ENCODE data around the gene S100A8. TPM values are rescaled to one million over a fixed set of nuclear protein-coding genes. Genes with fewer than 3 reads are reported as not detected.
"Not testable (repeated sequence)": the region's sequence is repeated elsewhere in the genome, so short reads cannot be mapped to it uniquely, and the experiment has no call there.

S100A8 gene
- total RNA-seq, 2 donors from 2014 or later: 1.5 to 5.6 TPM

GRCh38 chr1:153417136-153417888 is 26.4 kb upstream of the S100A8 start:
- TF ChIP-seq POLR2A (IDR thresholded peaks at IDR 0.05): no peak
- TF ChIP-seq CTCF (IDR thresholded peaks at IDR 0.05): no peak
- no peak for TF ChIP-seq POLR2AphosphoS5 (IDR thresholded peaks at IDR 0.05)
- intact Hi-C loops (cut with DNase I): no loop called here
- 86% methylated on average over 12 of the region's 12 CpGs for WGBS
- H3K9me3 ChIP-seq: no peaks in the 10 kb centered on the region
- DNase-seq (ENCODE audit: low spot score): no peak
- H3K4me3 ChIP-seq: no peak overlapping the region
- H3K4me1 ChIP-seq (replicated peaks): no peaks in the 10 kb centered on the region
- H3K36me3 ChIP-seq: no peaks in the 10 kb centered on the region
- H3K27me3 ChIP-seq (replicated peaks; ENCODE audit: insufficient read depth): no peaks in the 10 kb centered on the region
- no peak overlapping the region for H3K27ac ChIP-seq

- WGBS: 65% methylated on average over 6 of the region's 6 CpGs
- DNase-seq (ENCODE audit: low spot score): no peak
Measured at GRCh38 chr1:153415850-153416570, 25.1 kb upstream of the S100A8 start, which contains the start of gene S100A7A. S100A7A (plus strand) TSS chr1:153416520; CDS start chr1:153418083, 1,563 bp downstream.

GRCh38 chr1:153413961-153414360 is 23.1 kb upstream of the S100A8 start:
- H3K27me3 ChIP-seq (replicated peaks; ENCODE audit: insufficient read depth); H3K36me3 ChIP-seq; intact Hi-C loops (cut with DNase I); H3K4me1 ChIP-seq (replicated peaks); H3K27ac ChIP-seq; H3K4me3 ChIP-seq; DNase-seq (ENCODE audit: low spot score); H3K9me3 ChIP-seq: not testable (repeated sequence)

More at GRCh38 chr1:153415850-153416570, 25.1 kb upstream of the S100A8 start, which contains the start of gene S100A7A:
- Histone ChIP-seq H3K27ac (no peak within 1 kb of the TSS), H3K4me3 (no peak within 1 kb of the TSS), H3K27me3 (replicated peaks; ENCODE audit: insufficient read depth) (no peaks in the 10 kb centered on the region), H3K36me3 (no peaks in the 10 kb centered on the region), H3K4me1 (replicated peaks) (no peaks in the 10 kb centered on the region), H3K9me3 (no peaks in the 10 kb centered on the region)
- intact Hi-C loops (cut with DNase I): no loop called here
- TF ChIP-seq POLR2A (IDR thresholded peaks at IDR 0.05) (no peak), CTCF (IDR thresholded peaks at IDR 0.05) (no peak), POLR2AphosphoS5 (IDR thresholded peaks at IDR 0.05) (no peak)

- WGBS: 55% methylated on average over 11 of the region's 11 CpGs
- intact Hi-C loops (cut with DNase I); H3K4me1 ChIP-seq (replicated peaks); DNase-seq (ENCODE audit: low spot score); H3K27me3 ChIP-seq (replicated peaks; ENCODE audit: insufficient read depth); H3K4me3 ChIP-seq; H3K9me3 ChIP-seq; H3K27ac ChIP-seq; H3K36me3 ChIP-seq: not testable (repeated sequence)
Measured at GRCh38 chr1:153407274-153407673, 16.4 kb upstream of the S100A8 start.

DNA sequence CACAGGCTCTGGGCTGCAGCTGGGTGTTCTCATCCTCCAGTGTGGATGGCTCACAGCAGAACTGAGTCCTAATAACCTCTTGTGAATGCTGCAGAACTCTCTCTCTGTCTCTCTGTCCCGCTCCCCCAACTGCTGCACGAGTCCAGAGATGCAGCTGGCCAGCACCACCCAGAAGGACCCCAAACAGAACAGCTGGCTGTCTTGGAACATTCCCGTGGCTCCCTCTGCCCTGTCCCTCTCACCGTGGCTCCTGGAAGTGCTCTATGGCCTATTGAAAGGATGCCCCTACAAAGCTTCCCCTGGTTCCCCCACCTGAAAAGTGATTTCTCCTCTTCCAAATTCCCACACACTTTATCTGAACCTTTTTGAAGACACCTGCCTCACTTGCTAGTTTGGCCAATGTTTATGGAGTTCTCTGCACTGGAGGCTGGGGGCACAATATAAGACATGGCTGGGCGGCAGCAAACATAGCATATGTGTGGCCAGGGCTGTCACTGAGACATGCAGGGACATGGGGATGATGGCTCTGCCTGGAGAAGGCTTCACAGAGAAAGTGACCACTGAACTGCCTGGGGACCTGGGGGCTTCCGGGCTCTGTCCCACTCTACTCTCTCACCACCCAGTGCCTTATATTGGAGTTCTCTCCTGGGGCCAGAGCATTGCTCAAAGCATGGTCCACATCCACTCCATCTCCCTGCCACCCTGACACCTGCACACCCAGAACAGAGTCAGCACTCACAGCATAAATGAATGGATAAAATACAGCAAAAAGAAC is 15.1 kb upstream of the S100A8 start:
- DNase-seq (ENCODE audit: low spot score); intact Hi-C loops (cut with DNase I); H3K27ac ChIP-seq; H3K9me3 ChIP-seq; H3K27me3 ChIP-seq (replicated peaks; ENCODE audit: insufficient read depth); H3K4me3 ChIP-seq; H3K36me3 ChIP-seq; H3K4me1 ChIP-seq (replicated peaks): not testable (repeated sequence)
- 82% methylated on average over 6 of the region's 6 CpGs for WGBS

- peak in 3 of 4 experiments; percentile 20 to 48 (median 30) for TF ChIP-seq CTCF (IDR thresholded peaks at IDR 0.05)
- no peak for TF ChIP-seq POLR2AphosphoS5 (IDR thresholded peaks at IDR 0.05)
- no peak for TF ChIP-seq POLR2A (IDR thresholded peaks at IDR 0.05)
- Histone ChIP-seq H3K27me3 (replicated peaks; ENCODE audit: insufficient read depth) (no peaks in the 10 kb centered on the region), H3K9me3 (no peaks in the 10 kb centered on the region), H3K4me3 (no peak overlapping the region), H3K36me3 (no peaks in the 10 kb centered on the region), H3K27ac (no peak overlapping the region), H3K4me1 (replicated peaks) (no peaks in the 10 kb centered on the region)
- DNase-seq (ENCODE audit: low spot score): no peak
- WGBS: 44% methylated on average over 15 of the region's 15 CpGs
- intact Hi-C loops (cut with DNase I): no loop called here
Measured at GRCh38 chr1:153404768-153405167, 13.9 kb upstream of the S100A8 start.
